ENCODE results near the gene GPAT3. TPM values are rescaled to one million over a fixed set of nuclear protein-coding genes. Genes with fewer than 3 reads are reported as not detected.
A peak's percentile ranks its signal among the peaks of the same experiment; 100 is the strongest.
"Not testable (repeated sequence)": the region's sequence is repeated elsewhere in the genome, so short reads cannot be mapped to it uniquely, and the experiment has no call there.

The GPAT3 gene
- total RNA-seq, result 8.3 TPM
- long read RNA-seq, transcript GPAT3-202 (13 exons, 2,631 nt), result minor isoform, 6 of 28 reads
- long read RNA-seq, transcript GPAT3-201 (12 exons, 2,625 nt), result major isoform, 19 of 28 reads
- long read RNA-seq, partial matches to known transcripts, result 0 of 28 reads
- long read RNA-seq, other reads (novel, unspliced or antisense), result 3 of 28 reads

DNA sequence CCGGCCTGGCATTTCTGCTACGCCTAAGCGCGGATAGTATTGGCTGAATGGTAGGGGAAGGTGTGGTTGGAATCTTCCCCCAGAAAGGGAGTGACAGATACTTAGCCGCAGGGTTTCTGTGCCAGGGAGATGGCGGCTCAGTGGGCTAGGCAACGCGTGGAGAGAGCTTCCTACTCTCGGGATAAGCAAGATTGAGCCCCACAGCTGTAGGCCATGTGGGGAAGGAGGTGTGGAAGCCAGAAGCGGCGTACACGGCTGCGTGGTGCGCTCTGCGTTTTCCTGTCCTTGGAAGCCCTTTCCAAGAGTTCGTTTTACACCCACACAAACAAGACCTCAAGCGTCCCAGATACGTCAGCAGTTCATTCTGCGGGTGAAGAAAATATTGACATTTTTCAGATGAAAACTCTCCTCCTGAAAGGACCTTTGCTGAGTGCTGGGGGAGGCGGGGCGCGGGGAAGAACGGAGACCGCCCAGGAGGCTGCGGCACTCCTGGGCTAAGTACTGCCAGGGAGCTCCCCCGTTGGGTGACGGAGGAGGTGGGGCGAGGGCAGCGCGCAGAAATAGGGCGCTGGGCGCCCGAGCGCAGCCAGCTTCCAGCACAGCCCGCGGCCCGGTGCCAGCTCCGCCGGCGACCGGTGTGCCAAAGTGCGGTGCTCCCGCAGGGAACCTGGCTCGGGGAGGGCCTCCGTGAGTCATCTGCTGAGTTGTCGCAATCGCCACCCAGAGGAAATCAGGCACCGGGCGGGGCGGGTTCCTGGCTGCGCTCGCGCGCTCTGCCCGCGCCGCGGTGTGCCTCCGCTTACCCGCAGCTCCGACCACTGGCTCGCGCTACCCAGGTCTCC lies at the start of gene GPAT3:
GPAT3 (plus strand) TSS at position 589 of the 842 bp plus-strand sequence. CDS start 515 bp downstream, outside the sequence.
- no peaks in the 10 kb centered on the region for H3K36me3 ChIP-seq
- DNase-seq (peak; percentile 95), ATAC-seq (peak; percentile 95)
- intact Hi-C loops (cut with DNase I), result no loop called here
- no peaks in the 10 kb centered on the region for H3K9me3 ChIP-seq
- H3K27me3 ChIP-seq, result peaks cover 7% of the 10 kb centered on the region
- H3K4me3 ChIP-seq, result peak within 1 kb of the TSS; percentile 60
- peak within 1 kb of the TSS; percentile 77 for H3K27ac ChIP-seq
- H3K4me1 ChIP-seq, result peaks cover 9% of the 10 kb centered on the region
- TF ChIP-seq, protein P1, sequence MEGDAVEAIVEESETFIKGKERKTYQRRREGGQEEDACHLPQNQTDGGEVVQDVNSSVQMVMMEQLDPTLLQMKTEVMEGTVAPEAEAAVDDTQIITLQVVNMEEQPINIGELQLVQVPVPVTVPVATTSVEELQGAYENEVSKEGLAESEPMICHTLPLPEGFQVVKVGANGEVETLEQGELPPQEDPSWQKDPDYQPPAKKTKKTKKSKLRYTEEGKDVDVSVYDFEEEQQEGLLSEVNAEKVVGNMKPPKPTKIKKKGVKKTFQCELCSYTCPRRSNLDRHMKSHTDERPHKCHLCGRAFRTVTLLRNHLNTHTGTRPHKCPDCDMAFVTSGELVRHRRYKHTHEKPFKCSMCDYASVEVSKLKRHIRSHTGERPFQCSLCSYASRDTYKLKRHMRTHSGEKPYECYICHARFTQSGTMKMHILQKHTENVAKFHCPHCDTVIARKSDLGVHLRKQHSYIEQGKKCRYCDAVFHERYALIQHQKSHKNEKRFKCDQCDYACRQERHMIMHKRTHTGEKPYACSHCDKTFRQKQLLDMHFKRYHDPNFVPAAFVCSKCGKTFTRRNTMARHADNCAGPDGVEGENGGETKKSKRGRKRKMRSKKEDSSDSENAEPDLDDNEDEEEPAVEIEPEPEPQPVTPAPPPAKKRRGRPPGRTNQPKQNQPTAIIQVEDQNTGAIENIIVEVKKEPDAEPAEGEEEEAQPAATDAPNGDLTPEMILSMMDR (IDR thresholded peaks at IDR 0.05), result no peak

DNA sequence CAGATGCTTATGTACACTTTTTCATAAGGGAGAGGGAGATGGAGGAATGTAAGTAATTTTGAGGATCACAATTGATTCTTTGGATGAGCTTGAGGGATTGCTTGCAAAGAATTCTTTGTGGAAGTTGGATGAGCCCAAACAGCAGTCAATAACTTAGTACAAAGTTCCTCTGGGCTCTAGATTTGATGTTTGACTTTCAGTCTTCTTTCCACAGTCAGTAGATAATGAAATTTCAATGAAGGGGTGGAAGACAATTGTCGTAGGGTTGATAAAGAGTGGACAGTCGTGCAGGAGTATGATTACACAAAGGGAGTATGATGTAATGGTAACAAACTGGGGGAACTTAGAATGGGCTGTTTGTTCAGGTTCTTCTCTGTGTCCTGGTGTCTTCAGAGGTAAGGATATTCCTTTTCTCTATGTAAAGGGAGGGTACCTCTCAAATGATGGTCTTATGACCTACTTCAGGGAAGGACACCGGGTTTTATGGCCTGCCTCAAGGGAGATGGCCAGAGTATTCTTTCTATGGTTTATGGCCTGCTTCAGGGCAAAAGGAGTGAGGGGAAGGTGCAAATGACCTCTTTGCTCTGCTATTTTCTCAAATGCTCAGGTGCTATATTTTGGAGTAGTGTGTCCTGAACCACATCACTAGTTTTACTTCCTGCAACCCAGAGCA lies 49.3 kb upstream of the GPAT3 start:
- ATAC-seq, result no peak
- Histone ChIP-seq H3K9me3 (no peaks in the 10 kb centered on the region), H3K4me1 (peaks cover 8% of the 10 kb centered on the region), H3K4me3 (no peak overlapping the region), H3K27me3 (no peaks in the 10 kb centered on the region), H3K27ac (no peak overlapping the region), H3K36me3 (no peaks in the 10 kb centered on the region)
- TF ChIP-seq, protein P1 (IDR thresholded peaks at IDR 0.05), result no peak
- intact Hi-C loops (cut with DNase I), result no loop called here
- DNase-seq, result no peak

DNA sequence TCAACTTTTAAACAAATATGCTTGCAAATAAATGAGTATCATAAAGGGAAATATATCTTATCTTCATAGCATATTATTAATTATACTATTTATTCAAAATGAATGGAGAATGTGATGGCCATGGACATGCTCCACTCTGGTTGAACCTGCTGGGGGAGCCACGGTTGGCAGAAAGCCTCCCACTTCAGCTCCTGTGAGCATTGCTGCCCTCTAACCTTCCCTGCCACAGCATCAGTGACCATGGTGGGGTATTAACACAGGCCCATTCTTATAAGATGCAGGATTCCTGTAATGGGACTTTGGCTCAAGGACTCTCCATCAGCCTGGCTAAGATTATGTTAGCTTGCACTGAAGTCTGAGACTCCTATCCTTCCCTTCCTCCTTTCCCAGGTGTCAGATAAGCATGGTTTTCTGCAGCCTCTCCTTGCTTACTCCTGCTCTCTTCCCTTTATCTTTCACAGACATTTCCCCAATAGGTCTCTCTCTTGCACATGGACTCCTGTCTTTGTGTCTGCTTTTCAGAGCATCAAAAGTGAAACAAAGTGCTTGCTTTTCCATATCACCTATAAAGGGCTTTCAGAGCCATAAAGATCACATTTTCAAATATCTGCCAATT lies 46.1 kb upstream of the GPAT3 start:
- no peak for DNase-seq
- Histone ChIP-seq H3K4me3 (no peak overlapping the region), H3K9me3 (no peaks in the 10 kb centered on the region), H3K4me1 (peaks cover 8% of the 10 kb centered on the region), H3K27ac (no peak overlapping the region), H3K27me3 (no peaks in the 10 kb centered on the region), H3K36me3 (no peaks in the 10 kb centered on the region)
- TF ChIP-seq, protein P1 (IDR thresholded peaks at IDR 0.05), result no peak
- intact Hi-C loops (cut with DNase I), result no loop called here
- ATAC-seq, result no peak

DNA sequence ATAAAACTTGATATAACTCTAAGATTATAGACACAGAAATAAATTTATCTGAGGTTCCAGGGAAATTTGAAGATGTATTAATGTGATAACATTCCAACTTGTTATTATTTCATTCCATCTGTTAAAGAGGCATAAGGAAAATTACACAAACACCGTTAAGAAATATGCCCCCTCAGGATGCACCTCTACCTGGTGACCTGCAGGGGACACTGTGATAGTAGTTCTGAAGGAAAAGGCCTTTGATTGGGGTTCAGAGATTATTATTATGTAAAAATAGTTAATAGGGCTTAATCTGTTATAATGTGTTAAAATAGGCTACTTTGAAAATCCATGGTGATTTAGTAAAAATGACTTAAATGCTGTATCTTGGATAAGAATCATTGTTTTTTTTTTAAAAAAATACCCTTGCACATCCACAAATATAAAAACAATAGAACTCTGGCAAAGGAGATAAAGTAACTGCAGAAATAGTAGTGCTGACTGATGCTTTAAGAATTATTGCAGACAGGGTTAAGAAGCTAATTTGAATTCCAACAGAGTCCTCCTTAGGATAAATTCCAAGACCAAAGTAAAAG lies 44.9 kb upstream of the GPAT3 start:
- Histone ChIP-seq H3K27ac (no peak overlapping the region), H3K4me3 (no peak overlapping the region), H3K27me3 (no peaks in the 10 kb centered on the region), H3K36me3 (no peaks in the 10 kb centered on the region), H3K4me1 (peaks cover under 1% of the 10 kb centered on the region), H3K9me3 (no peaks in the 10 kb centered on the region)
- TF ChIP-seq, protein P1 (IDR thresholded peaks at IDR 0.05), result peak; percentile 70
- intact Hi-C loops (cut with DNase I), result no loop called here
- ATAC-seq (peak; percentile 70), DNase-seq (no peak)

DNA sequence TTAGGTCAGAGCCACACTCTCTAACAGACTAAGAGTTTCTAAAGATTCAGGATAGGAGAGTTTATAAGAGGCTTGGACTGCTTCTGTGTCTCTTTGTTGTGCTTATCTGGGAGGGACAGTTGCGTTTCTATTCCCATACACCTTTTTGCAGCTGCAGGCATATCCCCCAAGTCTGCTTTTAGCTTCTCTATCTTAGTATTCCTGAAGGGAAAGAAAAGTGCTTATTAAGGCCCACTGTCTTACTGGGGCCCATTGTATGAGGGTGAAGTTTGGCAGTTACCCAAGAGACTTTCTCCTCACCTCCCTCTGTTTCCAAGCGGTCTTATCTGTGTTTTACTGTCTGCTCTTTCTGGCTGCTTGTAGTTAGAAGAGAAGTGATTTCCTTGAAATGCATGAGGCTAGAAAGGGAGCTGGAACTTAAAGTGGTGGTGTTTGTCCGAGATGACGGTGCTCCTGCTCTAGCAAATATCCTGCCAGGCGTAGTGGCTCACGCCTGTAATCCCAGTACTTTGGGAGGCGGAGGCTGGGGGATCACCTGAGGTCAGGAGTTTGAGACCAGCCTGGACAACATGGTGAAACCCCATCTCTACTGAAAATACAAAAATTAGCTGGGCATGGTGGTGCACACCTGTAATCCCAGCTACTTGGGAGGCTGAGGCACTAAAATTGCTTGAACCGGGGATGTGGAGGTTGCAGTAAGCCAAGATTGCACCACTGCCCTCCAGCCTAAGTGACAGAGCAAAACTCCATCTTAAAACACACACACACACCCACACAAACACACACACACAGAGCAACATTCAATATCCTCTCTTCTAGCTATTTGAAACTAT lies 39.6 kb upstream of the GPAT3 start:
- intact Hi-C loops (cut with DNase I); H3K4me3 ChIP-seq; H3K9me3 ChIP-seq; H3K27ac ChIP-seq; H3K36me3 ChIP-seq; H3K4me1 ChIP-seq; H3K27me3 ChIP-seq; DNase-seq; ATAC-seq: not testable (repeated sequence)
